Glomerular endothelial cell (primary cell): ENCODE results near the gene PERM1. TPM values are rescaled to one million over a fixed set of nuclear protein-coding genes. Genes with fewer than 3 reads are reported as not detected.
"Not testable (repeated sequence)": the region's sequence is repeated elsewhere in the genome, so short reads cannot be mapped to it uniquely, and the experiment has no call there.

Experiments
- DNase-seq: peaks from one replicate; pipeline ENCODE4 v3.0.0-alpha.2; 2011; ENCODE audit warnings: low read depth, low spot score; ENCODE audit errors: extremely low read depth
- total RNA-seq: library from RNA; depleted of rRNA; stranded (reverse); fragments of >200 nt; gene quantifications from 2 replicates; pipeline ENCODE4 v1.2.3, GENCODE V29; 2015

Gene PERM1, protein sequence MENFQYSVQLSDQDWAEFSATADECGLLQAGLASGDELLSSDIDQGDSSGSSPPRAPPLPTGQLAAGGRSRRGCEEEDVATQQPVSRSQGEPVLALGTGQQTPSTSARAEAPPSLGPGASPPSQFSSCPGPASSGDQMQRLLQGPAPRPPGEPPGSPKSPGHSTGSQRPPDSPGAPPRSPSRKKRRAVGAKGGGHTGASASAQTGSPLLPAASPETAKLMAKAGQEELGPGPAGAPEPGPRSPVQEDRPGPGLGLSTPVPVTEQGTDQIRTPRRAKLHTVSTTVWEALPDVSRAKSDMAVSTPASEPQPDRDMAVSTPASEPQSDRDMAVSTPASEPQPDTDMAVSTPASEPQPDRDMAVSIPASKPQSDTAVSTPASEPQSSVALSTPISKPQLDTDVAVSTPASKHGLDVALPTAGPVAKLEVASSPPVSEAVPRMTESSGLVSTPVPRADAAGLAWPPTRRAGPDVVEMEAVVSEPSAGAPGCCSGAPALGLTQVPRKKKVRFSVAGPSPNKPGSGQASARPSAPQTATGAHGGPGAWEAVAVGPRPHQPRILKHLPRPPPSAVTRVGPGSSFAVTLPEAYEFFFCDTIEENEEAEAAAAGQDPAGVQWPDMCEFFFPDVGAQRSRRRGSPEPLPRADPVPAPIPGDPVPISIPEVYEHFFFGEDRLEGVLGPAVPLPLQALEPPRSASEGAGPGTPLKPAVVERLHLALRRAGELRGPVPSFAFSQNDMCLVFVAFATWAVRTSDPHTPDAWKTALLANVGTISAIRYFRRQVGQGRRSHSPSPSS
- not detected in 2 replicates for total RNA-seq

DNA sequence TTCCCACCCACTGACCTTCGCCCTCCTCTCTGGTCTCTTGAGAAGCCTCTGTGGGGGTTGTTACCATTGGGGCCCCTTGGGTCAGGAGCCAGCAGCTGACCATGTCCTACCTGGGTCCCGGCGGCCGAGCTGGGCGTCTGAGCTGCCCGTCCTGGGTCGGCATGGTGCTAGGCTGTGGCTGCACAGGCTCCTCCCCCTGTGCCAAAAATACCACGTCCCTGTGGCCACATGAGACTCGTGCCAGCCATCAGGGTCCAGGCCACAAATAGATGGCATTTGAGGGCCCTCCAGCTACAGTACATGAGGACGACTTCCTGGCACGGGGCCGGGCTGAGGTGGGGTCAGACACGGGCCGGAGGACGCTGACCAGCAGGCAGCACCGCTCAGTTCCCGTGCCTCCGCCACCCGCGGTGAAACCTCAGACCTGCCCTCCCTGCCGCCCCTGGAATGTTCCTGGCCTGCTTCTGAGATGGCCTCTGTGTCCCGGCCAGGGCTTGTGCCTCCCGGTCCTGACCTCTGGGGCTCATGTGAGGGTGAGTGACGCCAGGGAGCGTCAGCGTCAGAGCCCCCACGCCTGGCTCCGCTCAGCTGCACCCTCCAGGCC, at the start of gene PERM1:
Gene PERM1, minus strand, starts transcription at position 139 of the 604 bp plus-strand sequence. CDS start 1,064 bp downstream, outside the sequence.
- no peak for DNase-seq

DNA sequence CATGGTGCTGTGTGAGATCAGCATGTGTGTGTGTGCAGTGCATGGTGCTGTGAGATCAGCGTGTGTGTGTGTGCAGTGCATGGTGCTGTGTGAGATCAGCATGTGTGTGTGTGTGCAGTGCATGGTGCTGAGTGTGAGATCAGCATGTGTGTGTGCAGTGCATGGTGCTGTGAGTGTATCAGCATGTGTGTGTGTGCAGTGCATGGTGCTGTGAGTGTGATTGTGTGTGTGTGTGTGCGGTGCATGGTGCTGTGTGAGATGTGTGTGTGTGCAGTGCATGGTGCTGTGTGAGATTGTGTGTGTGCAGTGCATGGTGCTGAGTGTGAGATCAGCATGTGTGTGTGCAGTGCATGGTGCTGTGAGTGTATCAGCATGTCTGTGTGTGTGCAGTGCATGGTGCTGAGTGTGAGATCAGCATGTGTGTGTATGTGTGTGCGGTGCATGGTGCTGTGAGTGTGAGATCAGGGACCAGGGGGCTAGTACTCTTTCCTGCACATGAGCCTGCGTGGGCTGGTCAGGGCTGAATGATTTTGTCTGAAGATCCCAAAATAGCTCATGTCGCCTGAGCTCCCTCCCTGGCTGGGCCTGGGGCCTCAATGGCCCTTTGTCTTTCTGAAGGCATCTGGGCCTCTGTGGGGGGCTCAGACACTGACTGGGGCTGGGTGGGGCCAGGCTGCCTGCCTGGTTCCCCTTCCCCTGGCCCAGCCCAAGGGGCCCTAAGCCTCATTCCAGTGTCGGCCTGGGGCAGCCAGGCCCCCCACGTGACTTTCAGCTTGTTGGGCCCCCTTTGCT, 49.2 kb upstream of the PERM1 start:
- DNase-seq = not testable (repeated sequence)

DNA sequence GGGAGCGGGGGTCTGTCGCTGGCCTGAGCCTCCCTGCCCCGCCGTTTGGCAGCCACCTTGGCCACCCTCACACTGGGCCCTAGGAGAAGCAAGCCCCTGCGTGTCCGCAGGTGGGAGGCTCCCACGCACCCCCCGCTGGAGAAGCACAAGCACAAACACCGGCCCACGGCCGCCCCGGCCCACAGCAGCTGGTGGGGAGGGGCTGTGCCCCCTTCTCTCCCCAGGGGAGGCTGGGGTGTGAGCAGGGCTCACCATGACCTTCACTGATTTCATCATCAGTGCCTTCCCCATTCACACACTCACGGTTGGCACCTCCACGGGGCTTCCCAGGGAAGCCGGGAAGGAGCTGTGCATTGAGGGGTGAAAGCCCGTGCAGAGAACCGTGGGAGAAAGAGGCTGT, 45.9 kb upstream of the PERM1 start:
- no peak for DNase-seq

DNA sequence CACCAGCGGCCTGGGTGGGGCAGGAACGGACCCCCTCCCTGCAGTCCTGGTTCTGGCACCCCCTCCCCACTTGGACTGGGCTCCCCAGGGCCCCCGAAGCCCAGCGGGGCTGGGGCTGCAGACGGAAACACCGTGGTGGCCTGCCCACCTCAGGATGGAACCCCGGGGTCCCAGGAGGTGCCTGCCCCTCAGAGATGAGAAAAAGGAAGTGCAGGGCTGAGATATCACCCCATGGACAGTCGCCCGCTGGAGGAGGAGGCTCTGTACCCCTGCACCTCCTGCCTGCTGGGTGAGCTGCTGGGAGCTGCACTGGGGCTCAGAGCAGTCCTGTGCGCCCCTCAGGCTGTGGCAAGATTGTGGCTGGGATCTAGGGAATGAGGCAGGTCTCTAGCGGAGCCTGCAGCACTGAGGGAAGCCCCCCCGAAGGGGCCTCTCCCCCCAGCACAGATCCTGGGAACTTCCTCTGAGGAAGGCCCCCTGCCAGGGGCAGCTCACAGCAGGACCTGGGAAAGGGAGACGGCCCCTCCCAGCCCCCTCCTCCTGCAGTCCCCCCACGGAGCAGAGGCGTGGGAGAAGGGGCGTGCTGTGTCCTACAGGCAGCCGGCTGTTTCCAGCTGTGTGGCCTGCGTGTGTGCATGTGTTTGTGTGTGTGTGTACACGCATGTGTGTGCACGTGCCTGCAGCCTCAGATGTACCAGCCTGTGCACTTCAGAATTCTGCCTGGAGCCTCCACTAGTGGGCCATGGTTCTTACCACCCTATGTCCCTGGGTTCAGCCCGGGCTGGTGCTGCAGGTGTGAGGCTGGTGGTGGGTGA, 44.9 kb upstream of the PERM1 start:
- DNase-seq = no peak

DNA sequence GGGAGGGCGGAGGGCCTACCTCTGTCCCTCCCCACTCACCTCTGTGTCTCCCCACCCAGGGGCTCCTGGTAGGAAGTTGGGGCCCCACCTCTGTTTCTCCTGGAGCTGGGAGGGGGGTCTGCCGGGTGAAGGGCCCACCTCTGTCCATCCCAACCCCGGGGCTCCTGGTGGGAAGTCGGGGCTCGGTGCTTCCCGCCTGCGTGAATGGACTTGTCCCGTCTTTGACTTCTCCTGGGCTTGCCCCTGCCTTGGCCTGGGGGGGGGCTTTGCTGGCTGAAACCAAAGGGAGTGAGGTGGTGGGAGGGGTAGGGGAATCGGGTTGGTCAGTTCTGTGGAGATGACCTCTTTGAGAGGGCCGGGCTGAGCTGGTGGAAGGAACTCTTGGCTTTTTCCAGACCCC, 43.8 kb upstream of the PERM1 start:
- DNase-seq = no peak

DNA sequence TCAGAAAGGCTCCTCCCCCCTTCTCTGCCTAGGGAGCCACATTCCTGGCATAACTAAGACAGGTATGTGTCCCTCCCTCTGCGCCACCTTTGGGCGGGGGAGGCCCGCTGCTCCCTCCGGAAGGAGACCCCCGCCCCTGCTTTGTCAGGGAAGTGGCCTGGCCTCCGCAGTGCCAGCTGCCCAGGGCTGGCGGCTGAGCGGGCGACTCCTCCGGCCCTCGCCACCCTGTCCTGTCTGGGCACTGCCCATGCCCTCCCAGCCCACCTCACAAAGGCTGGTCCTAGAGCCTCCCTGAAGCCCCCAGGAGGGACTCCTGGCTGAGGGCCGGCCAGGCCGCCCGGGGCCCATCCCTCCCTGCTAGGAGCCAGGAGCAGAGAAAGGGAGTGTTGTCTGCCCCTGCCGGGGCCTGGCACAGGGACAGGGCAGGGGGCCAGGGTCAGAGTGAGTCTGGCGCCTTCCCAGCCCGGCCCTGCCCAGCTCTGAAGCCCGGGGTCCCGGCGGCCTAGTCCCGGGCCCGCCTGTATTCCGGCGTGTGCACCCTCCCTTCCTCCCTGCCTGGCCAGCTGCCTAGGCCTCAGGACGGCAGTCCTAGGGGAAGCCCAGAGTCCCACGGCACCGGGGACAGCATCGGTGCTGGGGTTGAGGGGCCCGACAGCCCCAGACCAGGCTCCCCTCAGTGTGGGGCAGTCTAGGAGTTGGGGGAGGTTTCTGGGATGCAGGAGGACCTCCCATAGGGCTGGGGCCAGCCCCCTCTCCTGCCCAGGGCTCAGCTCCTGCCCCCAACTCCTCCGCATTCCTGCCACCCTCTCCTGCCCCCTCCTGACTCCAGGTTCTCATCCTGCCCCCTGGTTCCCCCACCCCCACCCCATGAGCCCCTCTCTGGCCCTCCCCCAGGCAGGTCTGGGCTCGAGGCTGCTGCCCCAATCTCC, 43.1 kb upstream of the PERM1 start:
- no peak for DNase-seq

DNA sequence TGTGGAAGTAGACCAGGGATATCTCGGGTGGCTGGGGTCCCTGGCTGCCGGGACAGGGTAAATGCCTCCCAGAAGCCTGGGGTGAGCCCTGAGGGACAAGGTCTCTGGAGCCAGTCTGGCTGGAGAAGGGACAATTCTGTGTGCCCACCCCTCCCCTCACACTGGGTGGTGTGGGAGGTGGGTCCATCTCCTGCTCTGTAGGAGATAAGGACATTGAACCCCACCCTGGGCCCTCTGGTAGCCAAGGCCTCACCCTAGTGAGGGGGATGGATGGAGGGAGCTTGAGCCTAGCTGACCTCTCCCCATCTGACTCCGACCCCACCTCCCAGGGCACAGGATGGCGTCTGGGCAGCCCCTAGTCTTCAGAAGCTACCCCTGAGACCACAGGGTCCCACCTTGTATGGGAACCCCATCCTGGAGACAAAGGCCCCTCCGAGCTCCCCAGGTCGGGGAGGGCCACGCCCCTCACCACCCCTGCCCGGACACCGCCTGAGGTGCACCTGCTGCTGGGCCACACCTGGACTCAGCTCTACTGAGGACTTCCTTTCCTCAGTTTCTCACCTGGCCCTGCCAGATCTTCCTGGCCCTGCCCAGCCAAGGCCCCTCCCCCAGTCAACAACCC, 42.4 kb upstream of the PERM1 start:
- no peak for DNase-seq

DNA sequence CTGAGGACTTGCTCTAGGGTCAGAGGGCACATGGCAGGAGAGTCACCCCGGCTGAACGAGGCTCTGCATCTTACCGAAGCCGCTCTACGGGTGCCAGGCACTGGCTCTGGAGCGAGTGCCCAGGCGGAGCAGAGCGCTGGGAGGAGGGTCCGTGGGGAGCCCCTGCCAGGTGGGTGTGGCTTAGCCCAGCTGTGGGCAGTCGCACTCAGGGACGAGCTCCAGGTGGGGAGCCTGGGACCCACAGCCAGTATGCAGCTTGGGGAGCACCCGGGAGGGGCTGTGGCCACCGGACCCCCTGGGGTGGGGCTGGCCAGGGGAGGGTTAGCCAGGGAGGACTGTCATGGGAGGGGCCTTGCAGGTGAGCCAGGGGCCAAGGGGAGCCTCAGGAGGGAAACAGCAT, 41.8 kb upstream of the PERM1 start:
- DNase-seq = no peak

DNA sequence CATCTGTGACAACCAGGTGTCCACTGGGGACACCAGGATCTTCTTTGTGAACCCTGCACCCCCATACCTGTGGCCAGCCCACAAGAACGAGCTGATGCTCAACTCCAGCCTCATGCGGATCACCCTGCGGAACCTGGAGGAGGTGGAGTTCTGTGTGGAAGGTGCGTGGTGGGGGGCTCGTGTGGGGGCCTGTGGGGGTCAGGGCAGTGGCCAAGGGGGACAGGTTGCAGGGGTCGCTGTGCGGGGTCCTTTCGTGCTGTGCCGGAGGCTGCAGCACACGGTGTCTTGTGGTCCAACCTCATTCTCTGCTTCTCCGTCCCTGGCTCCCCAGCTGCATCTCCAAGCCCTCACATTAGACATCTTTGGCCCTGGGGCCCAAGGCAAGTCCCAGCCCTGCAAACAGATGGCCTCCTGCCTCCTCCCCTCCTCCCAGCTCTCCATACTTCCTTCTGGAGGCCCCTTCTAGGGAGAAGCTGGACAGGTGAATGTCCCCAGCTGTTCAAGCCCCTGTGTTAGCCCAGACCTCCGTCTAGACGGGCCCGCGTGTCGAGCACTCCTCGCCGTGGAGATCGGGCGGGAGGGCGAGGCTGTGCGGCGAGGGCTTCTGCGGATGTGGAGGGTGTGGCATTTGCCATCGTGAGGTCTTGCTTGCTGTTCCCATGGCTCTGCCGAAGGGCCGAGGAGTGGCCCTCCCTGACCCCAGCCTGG, 40.6 kb upstream of the PERM1 start:
- DNase-seq = no peak

DNA sequence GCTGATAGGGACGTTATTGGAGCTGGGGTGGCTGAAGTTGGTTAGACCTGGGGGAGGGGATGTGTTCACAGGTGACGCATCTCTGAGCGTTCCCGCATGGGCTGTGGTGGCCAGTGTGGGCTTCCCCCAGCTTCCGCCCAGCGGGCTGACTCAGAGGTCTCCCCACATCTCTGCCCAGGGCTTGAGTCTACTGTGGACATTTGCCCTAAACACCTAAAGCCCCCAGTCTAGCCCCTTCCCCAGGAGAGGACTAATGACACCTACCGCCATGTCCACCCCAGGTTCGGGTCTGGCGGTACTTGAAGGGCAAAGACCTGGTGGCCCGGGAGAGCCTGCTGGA, 40.0 kb upstream of the PERM1 start:
- no peak for DNase-seq

DNA sequence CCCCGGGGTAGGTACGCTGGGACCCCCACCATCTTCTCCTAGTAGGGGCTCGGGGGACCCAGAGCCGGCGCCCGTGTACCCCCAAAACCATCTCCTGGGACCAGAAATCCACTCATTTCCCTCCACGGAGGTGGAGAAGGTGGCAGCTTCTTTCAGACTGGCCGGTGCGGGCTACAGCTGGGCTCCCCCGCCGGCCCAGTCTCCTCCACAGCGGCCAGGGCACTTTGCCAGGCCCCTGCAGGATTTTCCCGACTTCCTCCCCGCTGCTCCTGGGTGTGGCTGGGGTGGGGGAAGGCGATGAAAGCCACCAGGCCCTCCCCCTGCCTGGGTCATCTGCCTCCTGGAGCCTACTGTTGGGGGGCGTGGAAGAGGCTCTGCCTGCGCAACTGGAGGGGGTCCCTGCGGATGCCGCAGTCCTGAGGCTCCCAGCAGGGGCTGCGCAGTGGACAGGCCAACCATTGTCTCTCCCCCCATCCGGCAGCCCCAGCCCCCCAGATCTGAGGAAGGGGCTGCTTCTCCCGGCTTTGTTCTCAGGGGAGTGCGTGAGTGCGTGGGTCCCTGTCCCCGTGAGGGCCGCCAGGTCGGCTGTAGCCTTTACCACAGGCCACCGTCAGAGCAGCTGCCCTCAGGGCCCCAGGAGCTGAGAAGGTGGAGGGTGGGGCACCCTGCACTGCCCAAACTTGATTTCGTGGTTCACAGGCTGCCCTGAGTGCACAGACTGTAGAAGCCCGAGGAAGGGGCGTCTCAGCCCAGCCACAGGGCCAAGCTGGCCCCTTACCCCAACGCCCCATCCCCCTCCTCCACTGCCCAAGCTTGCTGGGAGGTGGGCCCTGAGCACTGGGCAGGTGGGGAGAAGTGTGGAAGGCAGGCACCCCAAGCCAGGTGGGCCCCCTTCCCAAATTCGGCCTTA, 39.4 kb upstream of the PERM1 start:
- DNase-seq = no peak

DNA sequence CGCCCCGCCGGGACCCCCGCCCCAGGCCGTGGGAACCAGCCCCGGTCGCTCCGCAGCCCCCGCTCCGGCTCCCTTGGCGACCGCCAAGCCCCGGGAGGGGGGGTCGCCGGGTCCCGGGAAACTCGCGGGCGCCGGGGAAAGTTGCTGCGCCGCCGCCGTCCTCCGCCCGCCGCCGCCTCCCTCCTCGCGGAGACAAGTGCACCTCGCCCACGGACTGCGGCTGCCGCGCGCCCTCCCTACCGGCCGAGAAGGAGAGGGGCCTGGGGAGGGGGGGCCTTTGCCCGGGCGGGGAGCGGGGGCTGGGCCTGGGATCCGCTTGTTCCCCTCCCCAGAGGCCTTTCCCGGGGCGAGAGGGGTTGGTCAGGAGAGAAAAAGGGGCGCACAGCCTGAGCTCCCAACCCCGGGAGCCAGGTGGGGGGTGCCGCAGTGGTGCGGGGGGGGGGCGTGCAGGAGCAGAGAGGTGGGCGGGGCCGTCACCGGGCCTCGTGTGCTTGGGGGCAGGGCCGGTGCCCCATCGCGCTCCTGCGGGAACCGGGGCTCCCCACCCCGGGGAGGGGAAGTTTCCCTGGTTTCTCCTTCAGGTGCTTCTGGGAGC, 38.6 kb upstream of the PERM1 start:
- no peak for DNase-seq

DNA sequence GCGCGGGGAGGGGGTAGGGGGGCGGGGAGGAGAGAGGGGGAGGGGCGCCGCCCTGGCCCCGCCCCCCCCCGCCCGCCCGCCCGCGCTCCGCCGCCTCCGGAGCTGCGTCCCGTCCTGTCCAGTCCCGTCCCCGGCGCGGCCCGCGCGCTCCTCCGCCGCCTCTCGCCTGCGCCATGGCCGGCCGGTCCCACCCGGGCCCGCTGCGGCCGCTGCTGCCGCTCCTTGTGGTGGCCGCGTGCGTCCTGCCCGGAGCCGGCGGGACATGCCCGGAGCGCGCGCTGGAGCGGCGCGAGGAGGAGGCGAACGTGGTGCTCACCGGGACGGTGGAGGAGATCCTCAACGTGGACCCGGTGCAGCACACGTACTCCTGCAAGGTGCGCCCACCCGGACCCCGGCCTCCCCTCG, 38.1 kb upstream of the PERM1 start, which contains the start of gene AGRN:
Gene AGRN, plus strand, starts transcription at position 121 of the 405 bp plus-strand sequence. Its CDS starts 53 bp downstream, at position 174.
- DNase-seq = no peak

DNA sequence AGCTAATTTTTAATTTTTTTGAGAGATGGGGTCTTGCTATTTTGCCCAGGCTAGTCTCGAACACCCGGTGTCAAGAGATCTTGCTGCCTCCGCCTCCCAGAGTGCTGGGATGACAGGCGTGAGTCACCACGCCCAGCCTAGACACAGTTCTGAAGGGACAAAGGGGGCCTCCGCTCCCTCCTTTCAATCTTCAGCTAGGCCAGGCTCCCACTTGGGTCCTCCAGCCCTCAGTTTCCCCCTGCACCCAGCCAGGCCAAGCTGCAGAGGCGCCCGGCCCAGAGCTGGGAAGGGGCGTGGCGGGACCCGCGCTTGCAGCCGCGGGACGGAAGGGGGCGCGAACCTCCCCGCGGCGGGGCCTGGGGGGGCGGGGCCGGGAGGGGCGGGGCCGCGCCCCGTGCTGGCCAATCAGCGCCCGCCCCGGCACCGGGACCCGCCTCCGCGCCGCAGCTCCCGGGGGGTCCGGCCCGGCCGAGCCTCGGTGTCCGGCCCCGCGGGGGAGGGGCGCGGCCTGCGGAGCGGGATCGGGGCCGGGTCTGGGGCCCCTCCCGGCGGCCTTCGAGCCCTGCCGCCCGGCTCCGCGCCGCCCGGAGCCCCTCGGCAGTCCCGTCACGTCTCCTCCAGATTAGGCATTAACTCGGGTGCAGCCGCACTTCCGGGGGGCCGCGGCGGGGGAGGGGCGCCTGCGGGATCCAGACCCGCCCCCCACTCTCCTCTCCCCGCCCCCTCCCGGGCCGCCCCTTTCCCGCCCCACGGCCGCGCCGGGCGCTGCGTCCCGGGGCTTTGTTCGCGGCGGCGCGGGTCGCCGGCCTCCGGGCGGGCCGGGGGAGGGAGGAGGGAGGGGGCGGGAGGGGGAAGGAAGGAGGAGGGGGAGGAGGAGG, 37.5 kb upstream of the PERM1 start:
- DNase-seq = no peak

DNA sequence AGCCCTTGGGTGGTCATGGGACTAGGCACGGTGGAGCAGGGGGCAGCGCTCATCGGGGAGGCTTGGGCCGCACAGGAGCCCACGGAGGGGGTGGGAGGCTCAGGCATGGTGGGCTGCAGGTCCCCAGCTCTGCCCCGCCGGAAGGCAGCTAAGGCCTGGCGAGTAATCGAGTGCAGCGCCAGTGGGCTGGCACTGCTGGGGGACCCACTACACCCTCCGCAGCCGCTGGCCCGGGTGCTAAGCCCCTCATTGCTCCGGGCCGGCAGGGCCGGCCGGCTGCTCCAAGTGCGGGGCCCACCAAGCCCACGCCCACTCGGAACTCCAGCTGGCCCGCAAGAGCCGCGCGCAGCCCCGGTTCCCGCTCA, 36.4 kb upstream of the PERM1 start:
- DNase-seq = not testable (repeated sequence)
